Measurements from ENCODE around the gene NCAN. TPM values are rescaled to one million over a fixed set of nuclear protein-coding genes. Genes with fewer than 3 reads are reported as not detected.

Gene NCAN
- polyA plus RNA-seq, 1 donor (not counting 4 experiments of a cell fraction or from before 2014, with no cell fraction given): not detected

- Histone ChIP-seq H3K9me3 (ENCODE audit: control insufficient read depth, low read depth, low read length) (no peaks in the 10 kb centered on the region), H3K4me1 (ENCODE audit: control insufficient read depth, extremely low read depth, insufficient read depth, low read length) (no peaks in the 10 kb centered on the region), H3K27me3 (ENCODE audit: control insufficient read depth, extremely low read depth, insufficient read depth, low read length) (peaks cover 33% of the 10 kb centered on the region), H3K9ac (ENCODE audit: control insufficient read depth, extremely low read depth, insufficient read depth, low read length) (no peak overlapping the region), H2AFZ (ENCODE audit: control insufficient read depth, low read length) (no peak overlapping the region), H3K27ac (ENCODE audit: control insufficient read depth, insufficient read depth, low read length) (no peak overlapping the region), H3K36me3 (ENCODE audit: control insufficient read depth in 2 of 2, extremely low read depth in 1 of 2, insufficient read depth in 2 of 2, low read length in 2 of 2) (no peaks in the 10 kb centered on the region), H3K9me1 (ENCODE audit: control insufficient read depth, extremely low read depth, insufficient read depth, low read length) (no peaks in the 10 kb centered on the region), H4K20me1 (ENCODE audit: control insufficient read depth, extremely low read depth, insufficient read depth, low read length) (no peaks in the 10 kb centered on the region), H3K79me2 (ENCODE audit: control insufficient read depth, insufficient read depth, low read length) (no peaks in the 10 kb centered on the region), H3K4me2 (ENCODE audit: control insufficient read depth, extremely low read depth, insufficient read depth, low read depth, low read length) (no peak overlapping the region), H3K4me3 (ENCODE audit: control insufficient read depth in 2 of 3, extremely low read depth in 1 of 3, insufficient read depth in 2 of 3, low read depth in 1 of 3, low read length in 3 of 3) (no peak overlapping the region)
- no peak for TF ChIP-seq CTCF (optimal IDR thresholded peaks at IDR 0.05 in 1 of 3, IDR thresholded peaks at IDR 0.05 in 1 of 3, conservative IDR thresholded peaks at IDR 0.05 in 1 of 3; ENCODE audit: extremely low read depth in 1 of 3, insufficient read depth in 2 of 3, low read length in 3 of 3)
- TF ChIP-seq EZH2 (IDR thresholded peaks at IDR 0.05; ENCODE audit: low read length): no peak
- DNase-seq (ENCODE audit: low read depth, low spot score): no peak
- dilution Hi-C loops (cut with MboI; ENCODE audit: extremely low pct_ligation_motif_present, low sequenced_read_pairs): no loop called here
- FAIRE-seq: no peak
Observed at GRCh38 chr19:19213426-19214158, 1.8 kb downstream of the NCAN start.

- H3K27me3 ChIP-seq (ENCODE audit: control insufficient read depth, extremely low read depth, insufficient read depth, low read length): peaks cover 33% of the 10 kb centered on the region
Observed at GRCh38 chr19:19214159-19214490, 2.4 kb downstream of the NCAN start.

More at GRCh38 chr19:19214159-19214490, 2.4 kb downstream of the NCAN start:
- Histone ChIP-seq H3K4me2 (ENCODE audit: control insufficient read depth, extremely low read depth, insufficient read depth, low read depth, low read length) (no peak overlapping the region), H3K9me1 (ENCODE audit: control insufficient read depth, extremely low read depth, insufficient read depth, low read length) (no peaks in the 10 kb centered on the region), H3K9ac (ENCODE audit: control insufficient read depth, extremely low read depth, insufficient read depth, low read length) (no peak overlapping the region), H2AFZ (ENCODE audit: control insufficient read depth, low read length) (no peak overlapping the region), H4K20me1 (ENCODE audit: control insufficient read depth, extremely low read depth, insufficient read depth, low read length) (no peaks in the 10 kb centered on the region), H3K79me2 (ENCODE audit: control insufficient read depth, insufficient read depth, low read length) (no peaks in the 10 kb centered on the region), H3K4me1 (ENCODE audit: control insufficient read depth, extremely low read depth, insufficient read depth, low read length) (no peaks in the 10 kb centered on the region), H3K27ac (ENCODE audit: control insufficient read depth, insufficient read depth, low read length) (no peak overlapping the region), H3K9me3 (ENCODE audit: control insufficient read depth, low read depth, low read length) (no peaks in the 10 kb centered on the region), H3K36me3 (ENCODE audit: control insufficient read depth in 2 of 2, extremely low read depth in 1 of 2, insufficient read depth in 2 of 2, low read length in 2 of 2) (no peaks in the 10 kb centered on the region), H3K4me3 (ENCODE audit: control insufficient read depth in 2 of 3, extremely low read depth in 1 of 3, insufficient read depth in 2 of 3, low read depth in 1 of 3, low read length in 3 of 3) (no peak overlapping the region)
- DNase-seq (ENCODE audit: low read depth, low spot score) (no peak), FAIRE-seq (no peak)
- dilution Hi-C loops (cut with MboI; ENCODE audit: extremely low pct_ligation_motif_present, low sequenced_read_pairs): no loop called here
- TF ChIP-seq EZH2 (IDR thresholded peaks at IDR 0.05; ENCODE audit: low read length): no peak
- no peak for TF ChIP-seq CTCF (optimal IDR thresholded peaks at IDR 0.05 in 1 of 3, IDR thresholded peaks at IDR 0.05 in 1 of 3, conservative IDR thresholded peaks at IDR 0.05 in 1 of 3; ENCODE audit: extremely low read depth in 1 of 3, insufficient read depth in 2 of 3, low read length in 3 of 3)

All from keratinocyte (primary cell).